ENCODE results near the gene EXOSC7.

EXOSC7 gene

GRCh38 chr3:45060165-45060892 is 84.3 kb downstream of the EXOSC7 start:
- H3K4me3 ChIP-seq (ENCODE audit: low read depth, low read length): no peak overlapping the region
- no peak for TF ChIP-seq CTCF (IDR thresholded peaks at IDR 0.05; ENCODE audit: low read depth, low read length)

Measured in WI38 (cell line).